MCF 10A (cell line): Measurements from ENCODE around the gene HS2ST1. TPM values are rescaled to one million over a fixed set of nuclear protein-coding genes. Genes with fewer than 3 reads are reported as not detected.

Experiments
- BruUV-seq: library from RNA; stranded (reverse); fragments of 400-500 nt; replicated peaks from 2 replicates; lab custom pipeline; 2021; lab: Mats Ljungman, UMichigan
- CTCF ChIA-PET: fragments of 300-600 bp; sonication (Branson Sonifier 250); formaldehyde crosslinking; extraction: SDS; loops from one replicate; lab custom pipeline; 2021; ENCODE audit warnings: antibody characterized with exemption, inconsistent platforms; lab: Yijun Ruan, JAX
- POLR2A ChIA-PET: fragments of 300-600, 350-650 bp; sonication (Branson Sonifier 250); formaldehyde crosslinking; extraction: SDS; loops from one replicate; lab custom pipeline; 2020; ENCODE audit warnings: antibody characterized with exemption, inconsistent platforms; lab: Yijun Ruan, JAX
- DNase-seq: peaks from one replicate; pipeline ENCODE4 v3.0.0-alpha.2; 2018; ENCODE audit not compliant: unreplicated experiment
- H3K27ac Mint-ChIP-seq: one replicate; pipeline ENCODE4 v1.8.0; 2022; ENCODE audit warnings: mild to moderate bottlenecking, low read depth, mixed read lengths; ENCODE audit not compliant: unreplicated experiment
- H3K27me3 Mint-ChIP-seq: one replicate; pipeline ENCODE4 v1.8.0; 2022; ENCODE audit warnings: mixed read lengths; ENCODE audit not compliant: insufficient read depth, unreplicated experiment
- H3K36me3 Mint-ChIP-seq: one replicate; pipeline ENCODE4 v1.8.0; 2022; ENCODE audit warnings: mild to moderate bottlenecking, moderate library complexity, mixed read lengths; ENCODE audit not compliant: insufficient read depth, unreplicated experiment
- H3K4me1 Mint-ChIP-seq: one replicate; pipeline ENCODE4 v1.8.0; 2022; ENCODE audit warnings: mixed read lengths; ENCODE audit not compliant: insufficient read depth, unreplicated experiment
- H3K4me3 Mint-ChIP-seq: one replicate; pipeline ENCODE4 v1.8.0; 2022; ENCODE audit warnings: mild to moderate bottlenecking, moderate library complexity, mixed read lengths; ENCODE audit not compliant: unreplicated experiment
- H3K9me3 Mint-ChIP-seq: one replicate; pipeline ENCODE4 v1.8.0; 2022; ENCODE audit warnings: mixed read lengths; ENCODE audit not compliant: unreplicated experiment
- intact Hi-C: fragments of 100-400 bp; cut with micrococcal nuclease; formaldehyde crosslinking; loops from 2 replicates; pipeline ENCODE4 v1.14.1; 2022
- total RNA-seq: library from RNA; stranded (reverse); gene quantifications from 2 replicates; pipeline ENCODE4 v1.2.3, GENCODE V29; 2022
- TF ChIP-seq, protein P1 (sequence below): fragments of 200-600 bp; IDR thresholded peaks from one replicate; pipeline ENCODE4 v1.8.0; 2022; ENCODE audit warnings: antibody characterized with exemption, mild to moderate bottlenecking; ENCODE audit not compliant: unreplicated experiment

HS2ST1 gene
- total RNA-seq, 1 experiment from 2014 or later: 20.4 TPM

DNA sequence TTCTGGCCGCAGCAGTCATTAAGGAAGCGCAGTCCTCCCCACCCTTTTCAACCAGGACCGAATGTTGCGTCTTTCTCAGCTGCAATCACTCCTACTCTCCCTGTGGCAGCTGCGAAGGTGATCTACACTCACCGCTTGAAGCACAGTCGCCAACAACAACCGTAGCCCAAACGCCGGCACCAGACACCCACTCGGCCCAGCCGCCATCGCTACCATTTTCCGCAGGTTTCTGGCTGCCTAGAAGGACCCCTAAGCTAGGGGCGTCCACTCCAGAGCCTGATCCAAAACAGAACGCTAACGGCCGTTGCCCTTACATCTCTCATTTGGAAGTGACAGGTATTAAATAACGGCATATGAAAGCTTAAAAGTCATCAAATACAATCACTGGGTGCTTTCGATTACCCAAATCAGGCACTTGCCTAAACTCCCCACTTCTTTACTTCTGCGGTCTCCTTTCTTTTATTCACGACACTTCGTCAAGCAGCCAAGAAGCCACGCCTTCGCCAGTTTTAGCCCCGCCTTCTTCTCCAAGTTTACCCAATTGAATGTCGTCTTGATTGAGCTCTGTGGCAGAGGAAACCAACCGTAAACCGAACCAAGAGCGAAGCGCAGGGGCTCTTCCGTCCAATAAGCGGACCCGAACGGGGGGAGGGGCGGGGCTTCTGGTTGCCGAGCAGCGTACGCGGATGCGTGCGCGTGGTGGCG lies 387 bp upstream of the HS2ST1 start, which contains the start of gene SELENOF:
TSS of gene SELENOF (minus strand) at position 231 of the 705 bp plus-strand sequence. CDS start at position 216, 15 bp downstream.
- TF ChIP-seq, protein P1, sequence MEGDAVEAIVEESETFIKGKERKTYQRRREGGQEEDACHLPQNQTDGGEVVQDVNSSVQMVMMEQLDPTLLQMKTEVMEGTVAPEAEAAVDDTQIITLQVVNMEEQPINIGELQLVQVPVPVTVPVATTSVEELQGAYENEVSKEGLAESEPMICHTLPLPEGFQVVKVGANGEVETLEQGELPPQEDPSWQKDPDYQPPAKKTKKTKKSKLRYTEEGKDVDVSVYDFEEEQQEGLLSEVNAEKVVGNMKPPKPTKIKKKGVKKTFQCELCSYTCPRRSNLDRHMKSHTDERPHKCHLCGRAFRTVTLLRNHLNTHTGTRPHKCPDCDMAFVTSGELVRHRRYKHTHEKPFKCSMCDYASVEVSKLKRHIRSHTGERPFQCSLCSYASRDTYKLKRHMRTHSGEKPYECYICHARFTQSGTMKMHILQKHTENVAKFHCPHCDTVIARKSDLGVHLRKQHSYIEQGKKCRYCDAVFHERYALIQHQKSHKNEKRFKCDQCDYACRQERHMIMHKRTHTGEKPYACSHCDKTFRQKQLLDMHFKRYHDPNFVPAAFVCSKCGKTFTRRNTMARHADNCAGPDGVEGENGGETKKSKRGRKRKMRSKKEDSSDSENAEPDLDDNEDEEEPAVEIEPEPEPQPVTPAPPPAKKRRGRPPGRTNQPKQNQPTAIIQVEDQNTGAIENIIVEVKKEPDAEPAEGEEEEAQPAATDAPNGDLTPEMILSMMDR: no peak
- CTCF ChIA-PET: interaction anchor here (0.6 to 3.2 kb wide), 9 partner anchors 10 to 493 kb away, joined by 3 to 17 read pairs (median 5); partner anchors contain the start of gene SH3GLB1

GRCh38 chr1:86914998-86915736 lies 732 bp downstream of the HS2ST1 start:
- POLR2A ChIA-PET: interaction anchor here (0.5 to 5.0 kb wide), 27 partner anchors 8 to 210 kb away, joined by 3 to 59 read pairs (median 4); partner anchors contain the start of gene SH3GLB1
- H3K27me3 Mint-ChIP-seq: no peaks in the 10 kb centered on the region
- no TSS peak for BruUV-seq
- H3K27ac Mint-ChIP-seq: no peak overlapping the region
- H3K36me3 Mint-ChIP-seq: peaks cover 9% of the 10 kb centered on the region
- intact Hi-C loops: loop anchor here (1.0 to 5.0 kb wide), 4 partner anchors 48 to 210 kb away; no protein-coding TSS in a partner anchor
- CTCF ChIA-PET: interaction anchor here (0.6 to 3.2 kb wide), 12 partner anchors 11 to 529 kb away, joined by 3 to 12 read pairs (median 4); no protein-coding TSS in a partner anchor
- peaks cover 23% of the 10 kb centered on the region for H3K4me1 Mint-ChIP-seq
- no peaks in the 10 kb centered on the region for H3K9me3 Mint-ChIP-seq
- TF ChIP-seq, protein P1: no peak
- peak; percentile 64 for DNase-seq
- no peak overlapping the region for H3K4me3 Mint-ChIP-seq

More for the DNA sequence above, 387 bp upstream of the HS2ST1 start, which contains the start of gene SELENOF:
- TSS peak; percentile 40 for BruUV-seq
- Mint-ChIP-seq H3K27ac (no peak within 1 kb of the TSS), H3K4me3 (no peak within 1 kb of the TSS), H3K4me1 (peaks cover 28% of the 10 kb centered on the region), H3K36me3 (peaks cover 20% of the 10 kb centered on the region), H3K9me3 (no peaks in the 10 kb centered on the region), H3K27me3 (no peaks in the 10 kb centered on the region)
- intact Hi-C loops: loop anchor here (1.0 kb wide), 3 partner anchors 81 to 209 kb away; no protein-coding TSS in a partner anchor
- peak; percentile 100 for DNase-seq
- POLR2A ChIA-PET: interaction anchor here (0.6 to 5.0 kb wide), 43 partner anchors 9 to 1333 kb away, joined by 3 to 59 read pairs (median 4); partner anchors contain the start of genes CCN1, CLCA2, ODF2L and SH3GLB1

DNA sequence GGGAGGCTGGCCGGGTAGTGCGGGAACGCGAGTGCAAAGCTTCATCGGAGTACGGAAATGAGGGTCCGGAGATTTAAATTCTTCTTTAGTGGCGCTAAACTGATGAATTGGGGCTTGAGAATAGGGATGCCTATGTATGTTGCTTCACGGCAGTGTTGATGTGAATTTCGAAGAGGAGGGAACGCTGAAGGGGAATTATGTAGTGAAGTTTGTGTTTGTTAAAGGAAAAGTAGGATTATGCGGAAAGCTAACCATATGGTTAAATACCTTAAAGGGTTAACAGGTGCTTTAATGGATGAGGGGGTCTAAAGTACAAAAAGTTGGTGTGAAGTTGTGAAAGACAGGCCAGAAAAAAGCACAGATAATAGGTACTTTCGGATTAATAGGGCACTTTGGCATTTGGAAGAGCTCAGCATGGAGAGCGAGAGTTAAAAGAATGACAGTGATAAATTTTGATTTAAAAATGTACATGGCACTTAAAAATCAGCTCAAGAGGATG lies 1.4 kb downstream of the HS2ST1 start:
- TF ChIP-seq, protein P1: no peak
- POLR2A ChIA-PET: interaction anchor here (0.5 to 5.0 kb wide), 23 partner anchors 9 to 430 kb away, joined by 3 to 59 read pairs (median 4); partner anchors contain the start of gene SH3GLB1
- CTCF ChIA-PET: interaction anchor here (0.6 to 2.5 kb wide), 11 partner anchors 12 to 530 kb away, joined by 3 to 12 read pairs (median 3); no protein-coding TSS in a partner anchor
- Mint-ChIP-seq H3K9me3 (no peaks in the 10 kb centered on the region), H3K36me3 (peaks cover 4% of the 10 kb centered on the region), H3K4me3 (no peak overlapping the region), H3K27me3 (no peaks in the 10 kb centered on the region), H3K4me1 (peaks cover 19% of the 10 kb centered on the region), H3K27ac (no peak overlapping the region)
- DNase-seq: no peak
- BruUV-seq: no TSS peak
- intact Hi-C loops: loop anchor here (5.0 kb wide), 1 partner anchor 48 kb away; no protein-coding TSS in a partner anchor
